Measurements from ENCODE around the gene GRB7.

GRCh38 chr17:39747745-39748144 lies 10.0 kb downstream of the GRB7 start:
- no peak for TF ChIP-seq EZH2 (IDR thresholded peaks at IDR 0.05; ENCODE audit: borderline replicate concordance, control insufficient read depth, low read depth, low read length)
- no peak for TF ChIP-seq FOS (IDR thresholded peaks at IDR 0.05; ENCODE audit: borderline replicate concordance, extremely low read depth, insufficient read length)
- no peak for TF ChIP-seq ZNF217 (IDR thresholded peaks at IDR 0.05)
- TF ChIP-seq CTCF (IDR thresholded peaks at IDR 0.05 in 2 of 3, conservative IDR thresholded peaks at IDR 0.05 in 1 of 3; ENCODE audit: control insufficient read depth in 2 of 3, extremely low read depth in 1 of 3, insufficient read depth in 1 of 3, low read depth in 3 of 3, low read length in 3 of 3), result no peak
- no peak for TF ChIP-seq ZNF24 (IDR thresholded peaks at IDR 0.05)
- TF ChIP-seq, protein P1, sequence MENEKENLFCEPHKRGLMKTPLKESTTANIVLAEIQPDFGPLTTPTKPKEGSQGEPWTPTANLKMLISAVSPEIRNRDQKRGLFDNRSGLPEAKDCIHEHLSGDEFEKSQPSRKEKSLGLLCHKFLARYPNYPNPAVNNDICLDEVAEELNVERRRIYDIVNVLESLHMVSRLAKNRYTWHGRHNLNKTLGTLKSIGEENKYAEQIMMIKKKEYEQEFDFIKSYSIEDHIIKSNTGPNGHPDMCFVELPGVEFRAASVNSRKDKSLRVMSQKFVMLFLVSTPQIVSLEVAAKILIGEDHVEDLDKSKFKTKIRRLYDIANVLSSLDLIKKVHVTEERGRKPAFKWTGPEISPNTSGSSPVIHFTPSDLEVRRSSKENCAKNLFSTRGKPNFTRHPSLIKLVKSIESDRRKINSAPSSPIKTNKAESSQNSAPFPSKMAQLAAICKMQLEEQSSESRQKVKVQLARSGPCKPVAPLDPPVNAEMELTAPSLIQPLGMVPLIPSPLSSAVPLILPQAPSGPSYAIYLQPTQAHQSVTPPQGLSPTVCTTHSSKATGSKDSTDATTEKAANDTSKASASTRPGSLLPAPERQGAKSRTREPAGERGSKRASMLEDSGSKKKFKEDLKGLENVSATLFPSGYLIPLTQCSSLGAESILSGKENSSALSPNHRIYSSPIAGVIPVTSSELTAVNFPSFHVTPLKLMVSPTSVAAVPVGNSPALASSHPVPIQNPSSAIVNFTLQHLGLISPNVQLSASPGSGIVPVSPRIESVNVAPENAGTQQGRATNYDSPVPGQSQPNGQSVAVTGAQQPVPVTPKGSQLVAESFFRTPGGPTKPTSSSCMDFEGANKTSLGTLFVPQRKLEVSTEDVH (IDR thresholded peaks at IDR 0.05; ENCODE audit: low read depth, partially characterized antibody), result no peak
- TF ChIP-seq, protein P2, sequence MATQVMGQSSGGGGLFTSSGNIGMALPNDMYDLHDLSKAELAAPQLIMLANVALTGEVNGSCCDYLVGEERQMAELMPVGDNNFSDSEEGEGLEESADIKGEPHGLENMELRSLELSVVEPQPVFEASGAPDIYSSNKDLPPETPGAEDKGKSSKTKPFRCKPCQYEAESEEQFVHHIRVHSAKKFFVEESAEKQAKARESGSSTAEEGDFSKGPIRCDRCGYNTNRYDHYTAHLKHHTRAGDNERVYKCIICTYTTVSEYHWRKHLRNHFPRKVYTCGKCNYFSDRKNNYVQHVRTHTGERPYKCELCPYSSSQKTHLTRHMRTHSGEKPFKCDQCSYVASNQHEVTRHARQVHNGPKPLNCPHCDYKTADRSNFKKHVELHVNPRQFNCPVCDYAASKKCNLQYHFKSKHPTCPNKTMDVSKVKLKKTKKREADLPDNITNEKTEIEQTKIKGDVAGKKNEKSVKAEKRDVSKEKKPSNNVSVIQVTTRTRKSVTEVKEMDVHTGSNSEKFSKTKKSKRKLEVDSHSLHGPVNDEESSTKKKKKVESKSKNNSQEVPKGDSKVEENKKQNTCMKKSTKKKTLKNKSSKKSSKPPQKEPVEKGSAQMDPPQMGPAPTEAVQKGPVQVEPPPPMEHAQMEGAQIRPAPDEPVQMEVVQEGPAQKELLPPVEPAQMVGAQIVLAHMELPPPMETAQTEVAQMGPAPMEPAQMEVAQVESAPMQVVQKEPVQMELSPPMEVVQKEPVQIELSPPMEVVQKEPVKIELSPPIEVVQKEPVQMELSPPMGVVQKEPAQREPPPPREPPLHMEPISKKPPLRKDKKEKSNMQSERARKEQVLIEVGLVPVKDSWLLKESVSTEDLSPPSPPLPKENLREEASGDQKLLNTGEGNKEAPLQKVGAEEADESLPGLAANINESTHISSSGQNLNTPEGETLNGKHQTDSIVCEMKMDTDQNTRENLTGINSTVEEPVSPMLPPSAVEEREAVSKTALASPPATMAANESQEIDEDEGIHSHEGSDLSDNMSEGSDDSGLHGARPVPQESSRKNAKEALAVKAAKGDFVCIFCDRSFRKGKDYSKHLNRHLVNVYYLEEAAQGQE (IDR thresholded peaks at IDR 0.05; ENCODE audit: low read depth, low read length), result no peak
- no peak for TF ChIP-seq POLR2A (IDR thresholded peaks at IDR 0.05; ENCODE audit: low read depth, low read length)
- no peak for TF ChIP-seq HDAC2 (IDR thresholded peaks at IDR 0.05)
- no peak for TF ChIP-seq STAT3 (IDR thresholded peaks at IDR 0.05; ENCODE audit: low read depth, low read length)
- TF ChIP-seq POLR2AphosphoS5 (IDR thresholded peaks at IDR 0.05; ENCODE audit: low read length), result no peak
- TF ChIP-seq JUNB (IDR thresholded peaks at IDR 0.05), result no peak
- TF ChIP-seq IKZF1 (conservative IDR thresholded peaks at IDR 0.05), result no peak
- TF ChIP-seq, protein P3, sequence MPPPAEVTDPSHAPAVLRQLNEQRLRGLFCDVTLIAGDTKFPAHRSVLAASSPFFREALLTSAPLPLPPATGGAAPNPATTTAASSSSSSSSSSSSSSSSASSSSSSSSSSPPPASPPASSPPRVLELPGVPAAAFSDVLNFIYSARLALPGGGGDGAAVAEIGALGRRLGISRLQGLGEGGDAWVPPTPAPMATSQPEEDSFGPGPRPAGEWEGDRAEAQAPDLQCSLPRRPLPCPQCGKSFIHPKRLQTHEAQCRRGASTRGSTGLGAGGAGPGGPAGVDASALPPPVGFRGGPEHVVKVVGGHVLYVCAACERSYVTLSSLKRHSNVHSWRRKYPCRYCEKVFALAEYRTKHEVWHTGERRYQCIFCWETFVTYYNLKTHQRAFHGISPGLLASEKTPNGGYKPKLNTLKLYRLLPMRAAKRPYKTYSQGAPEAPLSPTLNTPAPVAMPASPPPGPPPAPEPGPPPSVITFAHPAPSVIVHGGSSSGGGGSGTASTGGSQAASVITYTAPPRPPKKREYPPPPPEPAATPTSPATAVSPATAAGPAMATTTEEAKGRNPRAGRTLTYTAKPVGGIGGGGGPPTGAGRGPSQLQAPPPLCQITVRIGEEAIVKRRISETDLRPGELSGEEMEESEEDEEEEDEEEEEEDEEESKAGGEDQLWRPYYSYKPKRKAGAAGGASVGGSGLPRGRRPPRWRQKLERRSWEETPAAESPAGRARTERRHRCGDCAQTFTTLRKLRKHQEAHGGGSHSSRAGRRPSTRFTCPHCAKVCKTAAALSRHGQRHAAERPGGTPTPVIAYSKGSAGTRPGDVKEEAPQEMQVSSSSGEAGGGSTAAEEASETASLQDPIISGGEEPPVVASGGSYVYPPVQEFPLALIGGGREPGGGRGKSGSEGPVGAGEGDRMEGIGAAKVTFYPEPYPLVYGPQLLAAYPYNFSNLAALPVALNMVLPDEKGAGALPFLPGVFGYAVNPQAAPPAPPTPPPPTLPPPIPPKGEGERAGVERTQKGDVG (CRISPR knock-in tag; IDR thresholded peaks at IDR 0.05), result no peak
